Heart left ventricle (tissue), 16 donors: ENCODE results near the gene ASH1L. TPM values are rescaled to one million over a fixed set of nuclear protein-coding genes. Genes with fewer than 3 reads are reported as not detected.

ENCODE experiments used
- ATAC-seq, 4 donors: fragments of 200-7000 bp; cut with Tn5 transposase; one replicate each; pipeline ENCODE4 v1.9.1; 2020 to 2022; ENCODE audit warnings: moderate library complexity in 4 of 4, mild to moderate bottlenecking in 3 of 4, moderate number of reproducible peaks in 1 of 4
- DNase-seq, 5 donors: peaks; one replicate each; pipeline ENCODE4 v3.0.0-alpha.2; 2020
- H3K27ac ChIP-seq, 12 donors: fragments of 200-600 bp; sonication (generic) in 4 of 12; one replicate each; pipeline versions ENCODE4 v1.5.0 to v1.8.0; 2016 to 2022; ENCODE audit warnings: mild to moderate bottlenecking in 2 of 12
- H3K27me3 ChIP-seq, 9 donors: fragments of 200-600 bp; sonication (generic) in 2 of 9; one replicate each; pipeline versions ENCODE4 v1.5.1 to v1.8.0; 2016 to 2022; ENCODE audit warnings: mild to moderate bottlenecking in 3 of 9
- H3K36me3 ChIP-seq, 9 donors: fragments of 200-600 bp; sonication (generic) in 2 of 9; one replicate each; pipeline versions ENCODE4 v1.5.0 to v1.8.0; 2018 to 2022; ENCODE audit warnings: mild to moderate bottlenecking in 2 of 9
- H3K4me1 ChIP-seq, 12 donors: fragments of 200-600 bp; sonication (generic) in 4 of 12; one replicate each; pipeline versions ENCODE4 v1.5.0 to v1.8.0; 2016 to 2022; ENCODE audit warnings: mild to moderate bottlenecking in 3 of 12
- H3K4me3 ChIP-seq, 12 donors: fragments of 200-600 bp; sonication (generic) in 4 of 12; one replicate each; pipeline versions ENCODE4 v1.5.0 to v1.8.0; 2017 to 2022; ENCODE audit warnings: mild to moderate bottlenecking in 9 of 12, moderate library complexity in 4 of 12
- H3K9me3 ChIP-seq, 12 donors: fragments of 200-600 bp; sonication (generic) in 4 of 12; one replicate each; pipeline versions ENCODE4 v1.5.0 to v1.8.0; 2016 to 2022; ENCODE audit warnings: mild to moderate bottlenecking in 1 of 12
- POLR2A ChIP-seq, 2 donors: fragments of 450-650 bp; IDR thresholded peaks; one replicate each; pipeline ENCODE4 v1.6.1; 2017; ENCODE audit warnings: antibody characterized with exemption in 2 of 2, mild to moderate bottlenecking in 2 of 2, moderate library complexity in 2 of 2
- WGBS, 4 donors: extraction: QIAGEN DNeasy Blood & Tissue Kit in 2 of 4; methylation state at CpG; one replicate each; pipeline versions ENCODE4 v1.1.5 to v1.1.7; 2013 to 2018; 5-methylcytosine and 5-hydroxymethylcytosine counted together
- intact Hi-C, 10 donors: fragments of 100-400 bp; cut with DNase I; formaldehyde crosslinking; loops; one replicate each; pipeline versions ENCODE4 v1.11.1 to v1.14.2; 2022
- polyA plus RNA-seq, 2 donors: library from polyadenylated mRNA; stranded (reverse); fragments of 200-250 nt; gene quantifications; one replicate each; pipeline ENCODE4 v1.2.3, GENCODE V29; 2013
- total RNA-seq, 9 donors: library from RNA; depleted of rRNA in 2 of 9; stranded (reverse); fragments of >200 nt in 2 of 9; fragmentation: NEBNext Ultra II Directional in 3 of 9; extraction: Animal tissue kit (Norgen Biotek cat#: 25700) in 3 of 9; gene quantifications; one replicate each; pipeline versions ENCODE4 v1.1.0 to v1.2.4, GENCODE V29; 2016 to 2023
- TF ChIP-seq, protein P1 (sequence below), 12 donors: fragments of 200-600 bp; sonication (generic) in 4 of 12; IDR thresholded peaks; one replicate each; pipeline versions ENCODE4 v1.5.0 to v1.8.0; 2018 to 2022; ENCODE audit warnings: antibody characterized with exemption in 12 of 12, mild to moderate bottlenecking in 5 of 12
- donor health status: ischemic (EF 13 %, LVEDD 7.1; RV severe dilation, severe dysfunction).
- donor health status: healthy with polysubstance abuse.
- donor health status: DM: no; HTN: yes; CAD: no.
- donor health status: DM: no; HTN: no; CAD: no.
- donor health status: ischemic (EF 25% LVEDD 6.9; RV normal size, moderate dysfunction).
- donor health status: ischemic (EF 25% LVEDD 5.7; RV mildly dilated, moderate dysfunction).
- donor health status: healthy.
- donor health status: DM: yes; HTN: yes; CAD: no.
- donor health status: ischemic (EF 35%, LVEDD 5.7; RV mildly dilated, moderate dysfunction).
- donor health status: nonischemic (EF 11% LVEDD 7.7; RV severe dilation, severe dysfunction).
- donor health status: DM: yes; HTN: yes; CAD: no.
- donor health status: PGD.
- donor health status: ischemic (EF 29% LVEDD 5.4; RV normal size, mild dysfunction).
- donor health status: nonischemic (EF 23%, LVEDD 6.1; RV moderate dilation, normal function).

Gene ASH1L
- total and polyA plus RNA-seq, 11 donors: 9.3 to 56.0 (median 43.7) TPM

DNA sequence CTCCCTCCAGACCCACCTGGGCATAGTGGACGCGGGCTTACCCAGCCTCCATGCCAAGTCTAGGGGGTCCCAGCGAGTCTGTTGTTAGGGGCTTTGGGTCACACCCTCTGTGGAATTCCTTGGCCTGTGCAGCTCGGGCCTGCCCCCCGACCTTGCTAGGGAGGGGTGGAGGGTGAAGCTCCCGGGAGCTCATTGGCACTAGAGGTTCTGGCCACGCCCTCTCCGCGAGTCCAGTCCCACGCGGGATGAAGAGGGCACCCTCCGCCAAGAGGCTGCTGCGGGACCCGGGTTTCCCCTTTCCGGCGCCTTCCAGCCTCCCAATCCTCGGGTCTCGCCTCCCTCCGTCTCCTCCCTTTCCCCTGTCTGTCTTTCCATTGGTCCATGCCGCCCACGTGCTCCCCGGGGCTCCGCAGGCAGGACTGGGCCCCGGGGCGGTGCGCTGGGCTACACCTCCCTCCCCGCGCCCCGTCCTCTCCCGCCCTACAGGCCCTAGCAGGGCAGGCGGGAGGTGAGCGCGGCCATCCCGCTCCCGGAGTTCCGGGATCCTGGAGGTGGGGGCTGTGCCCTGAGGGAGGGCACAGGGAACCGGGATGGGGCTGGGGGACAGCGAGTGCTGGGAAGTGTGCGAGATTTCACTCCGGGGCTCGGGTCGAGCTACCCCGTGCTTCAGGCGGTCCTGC, 238.4 kb downstream of the ASH1L start:
- Histone ChIP-seq H3K36me3 (peaks cover 0 to 38% (median 27%) of the 10 kb centered on the region in 9 donors), H3K4me1 (peaks cover 6 to 51% (median 31%) of the 10 kb centered on the region in 12 donors), H3K27ac (peak overlapping the region; percentile 92 to 99 (median 95)), H3K27me3 (no peaks in the 10 kb centered on the region), H3K4me3 (peak overlapping the region; percentile 53 to 93 (median 80)), H3K9me3 (no peaks in the 10 kb centered on the region)
- WGBS, 4 donors: 0% methylated on average over 30 to 44 of the region's 44 CpGs
- intact Hi-C loops: loop anchor here in 9 of 10 donors (1.0 to 10.0 kb wide), 9 partner anchors 47 to 268 kb away; partner anchors contain the start of genes HCN3 (in 6 of the 9), ASH1L (in 2 of the 9), CLK2 (in 1 of the 9) and MTX1 (in 1 of the 9)
- ATAC-seq: peak; percentile 85 to 91 (median 90)
- TF ChIP-seq, protein P1, sequence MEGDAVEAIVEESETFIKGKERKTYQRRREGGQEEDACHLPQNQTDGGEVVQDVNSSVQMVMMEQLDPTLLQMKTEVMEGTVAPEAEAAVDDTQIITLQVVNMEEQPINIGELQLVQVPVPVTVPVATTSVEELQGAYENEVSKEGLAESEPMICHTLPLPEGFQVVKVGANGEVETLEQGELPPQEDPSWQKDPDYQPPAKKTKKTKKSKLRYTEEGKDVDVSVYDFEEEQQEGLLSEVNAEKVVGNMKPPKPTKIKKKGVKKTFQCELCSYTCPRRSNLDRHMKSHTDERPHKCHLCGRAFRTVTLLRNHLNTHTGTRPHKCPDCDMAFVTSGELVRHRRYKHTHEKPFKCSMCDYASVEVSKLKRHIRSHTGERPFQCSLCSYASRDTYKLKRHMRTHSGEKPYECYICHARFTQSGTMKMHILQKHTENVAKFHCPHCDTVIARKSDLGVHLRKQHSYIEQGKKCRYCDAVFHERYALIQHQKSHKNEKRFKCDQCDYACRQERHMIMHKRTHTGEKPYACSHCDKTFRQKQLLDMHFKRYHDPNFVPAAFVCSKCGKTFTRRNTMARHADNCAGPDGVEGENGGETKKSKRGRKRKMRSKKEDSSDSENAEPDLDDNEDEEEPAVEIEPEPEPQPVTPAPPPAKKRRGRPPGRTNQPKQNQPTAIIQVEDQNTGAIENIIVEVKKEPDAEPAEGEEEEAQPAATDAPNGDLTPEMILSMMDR (IDR thresholded peaks at IDR 0.05): no peak
- peak in 1 of 2 donors; percentile 90 for TF ChIP-seq POLR2A (IDR thresholded peaks at IDR 0.05)
- peak; percentile 97 to 98 (median 97) for DNase-seq

DNA sequence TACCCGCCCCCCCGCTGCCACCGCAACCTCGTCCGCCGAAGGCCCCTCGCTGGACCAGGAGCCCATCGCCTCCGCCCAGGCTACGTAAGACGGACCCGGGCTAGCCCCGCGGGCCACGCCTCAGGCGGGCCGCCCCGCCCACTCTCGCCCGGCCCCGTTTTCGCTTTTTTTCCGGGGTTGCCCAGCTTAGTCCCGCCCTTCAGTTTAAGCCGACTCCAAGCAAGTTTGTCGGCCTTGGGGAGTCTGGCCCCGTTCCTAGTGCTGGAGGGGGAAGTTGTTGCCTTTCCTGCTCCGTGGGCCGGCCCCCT, 238.9 kb downstream of the ASH1L start:
- ATAC-seq (peak; percentile 67 to 76 (median 72)), DNase-seq (peak; percentile 90 to 94 (median 92))
- Histone ChIP-seq H3K27ac (peak overlapping the region; percentile 92 to 99 (median 95)), H3K9me3 (no peaks in the 10 kb centered on the region), H3K4me1 (peaks cover 6 to 51% (median 31%) of the 10 kb centered on the region in 12 donors), H3K36me3 (peaks cover 0 to 38% (median 26%) of the 10 kb centered on the region in 9 donors), H3K4me3 (peak overlapping the region; percentile 49 to 93 (median 80)), H3K27me3 (no peaks in the 10 kb centered on the region)
- TF ChIP-seq, protein P1 (IDR thresholded peaks at IDR 0.05): no peak
- TF ChIP-seq POLR2A (IDR thresholded peaks at IDR 0.05): no peak
- WGBS, 4 donors: 0 to 1% (median 0%) methylated on average over 13 to 29 of the region's 29 CpGs
- intact Hi-C loops: loop anchor here (1.0 to 10.0 kb wide), 15 partner anchors 15 to 269 kb away; partner anchors contain the start of genes HCN3 (in 8 of the 10), FDPS (in 3 of the 10), ASH1L (in 2 of the 10) and CLK2 (in 1 of the 10)

DNA sequence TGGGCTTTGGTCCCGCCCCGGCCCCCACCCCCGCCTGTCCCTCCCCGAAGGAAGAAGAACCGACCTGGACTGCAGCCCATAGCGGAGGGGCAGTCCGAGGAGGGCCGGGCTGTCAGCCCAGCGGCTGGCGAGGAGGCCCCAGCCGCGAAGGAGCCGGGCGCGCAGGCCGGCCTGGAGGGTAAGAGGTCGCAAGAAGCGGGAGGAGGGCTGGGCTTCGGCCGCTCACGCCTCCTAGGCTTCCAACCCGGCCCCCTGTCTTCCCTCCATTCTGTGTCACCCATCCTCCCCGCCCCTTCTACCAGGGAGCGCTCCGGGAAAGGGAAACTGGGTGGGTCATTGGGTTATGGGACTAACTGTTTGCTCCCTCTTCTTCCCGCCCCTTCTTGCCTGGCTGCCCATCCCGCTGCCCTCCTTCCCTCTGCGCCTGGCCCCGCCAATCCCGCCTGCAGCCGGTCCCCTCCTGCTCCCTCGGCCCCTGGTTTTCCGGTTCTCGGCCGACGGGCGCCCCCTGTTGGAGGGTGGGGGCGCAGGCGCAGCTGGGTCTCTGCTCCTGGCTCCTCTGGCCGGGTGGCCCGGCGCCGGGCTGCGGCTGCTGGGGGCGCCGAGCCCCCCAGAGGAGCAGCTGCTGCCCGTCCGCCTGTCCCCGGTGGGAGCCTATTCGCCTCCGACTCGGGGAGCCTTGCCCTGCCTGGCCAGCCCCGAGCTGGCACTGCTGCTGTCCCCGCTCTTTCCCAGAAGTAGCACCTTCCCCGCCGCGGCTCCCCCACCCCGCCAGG, 239.5 kb downstream of the ASH1L start:
- TF ChIP-seq, protein P1 (IDR thresholded peaks at IDR 0.05): peak; percentile 91 to 100 (median 96)
- peak in 1 of 2 donors; percentile 34 for TF ChIP-seq POLR2A (IDR thresholded peaks at IDR 0.05)
- H3K27ac ChIP-seq: peak overlapping the region; percentile 92 to 99 (median 95)
- 1% methylated on average over 33 to 58 of the region's 58 CpGs for WGBS, 4 donors
- H3K27me3 ChIP-seq: no peaks in the 10 kb centered on the region
- H3K36me3 ChIP-seq: peaks cover 0 to 38% (median 26%) of the 10 kb centered on the region in 9 donors
- H3K4me1 ChIP-seq: peaks cover 6 to 51% (median 31%) of the 10 kb centered on the region in 12 donors
- peak; percentile 5 to 57 (median 46) for ATAC-seq
- peak; percentile 90 to 95 (median 93) for DNase-seq
- no peaks in the 10 kb centered on the region for H3K9me3 ChIP-seq
- peak overlapping the region; percentile 49 to 93 (median 80) for H3K4me3 ChIP-seq
- intact Hi-C loops: loop anchor here (1.0 to 10.0 kb wide), 13 partner anchors 14 to 269 kb away; partner anchors contain the start of genes HCN3 (in 8 of the 10), FDPS (in 3 of the 10), ASH1L (in 2 of the 10) and MTX1 (in 1 of the 10)
